Left ventricle myocardium inferior (tissue), 1 donor: ENCODE results near the gene MCUB. TPM values are rescaled to one million over a fixed set of nuclear protein-coding genes. Genes with fewer than 3 reads are reported as not detected.

Source experiments
- DNase-seq: peaks from one replicate; pipeline ENCODE4 v3.0.0-alpha.2; 2020
- H3K27ac ChIP-seq: fragments of 200-600 bp; replicated peaks from 2 replicates; pipeline ENCODE4 v1.8.0; 2021
- H3K27me3 ChIP-seq: fragments of 200-600 bp; 2 replicates; pipeline ENCODE4 v1.8.0; 2021; ENCODE audit warnings: low read depth
- H3K36me3 ChIP-seq: fragments of 200-600 bp; 2 replicates; pipeline ENCODE4 v1.8.0; 2021
- H3K4me1 ChIP-seq: fragments of 200-600 bp; 2 replicates; pipeline ENCODE4 v1.8.0; 2021
- H3K4me3 ChIP-seq: fragments of 200-600 bp; 2 replicates; pipeline ENCODE4 v1.8.0; 2021; ENCODE audit warnings: mild to moderate bottlenecking, moderate library complexity
- H3K9me3 ChIP-seq: fragments of 200-600 bp; replicated peaks from 2 replicates; pipeline ENCODE4 v1.8.0; 2021
- intact Hi-C: fragments of 100-400 bp; cut with micrococcal nuclease; formaldehyde crosslinking; loops from one replicate; pipeline ENCODE4 v1.11.0; 2022
- total RNA-seq: library from RNA; stranded (reverse); fragmentation: NEBNext Ultra II Directional; extraction: Animal tissue kit (Norgen Biotek cat#: 25700); gene quantifications from one replicate; pipeline ENCODE4 v1.2.1, GENCODE V29; 2021
- TF ChIP-seq, protein P1 (sequence below): fragments of 200-600 bp; IDR thresholded peaks from 2 replicates; pipeline ENCODE4 v1.8.0; 2021; ENCODE audit warnings: antibody characterized with exemption, mild to moderate bottlenecking, borderline replicate concordance
- donor health status: DM: no; HTN: yes; CAD: no; lungs with severe emphysema.

The MCUB gene
- total RNA-seq, 1 donor from 2014 or later, result 3.3 TPM

- TF ChIP-seq, protein P1, sequence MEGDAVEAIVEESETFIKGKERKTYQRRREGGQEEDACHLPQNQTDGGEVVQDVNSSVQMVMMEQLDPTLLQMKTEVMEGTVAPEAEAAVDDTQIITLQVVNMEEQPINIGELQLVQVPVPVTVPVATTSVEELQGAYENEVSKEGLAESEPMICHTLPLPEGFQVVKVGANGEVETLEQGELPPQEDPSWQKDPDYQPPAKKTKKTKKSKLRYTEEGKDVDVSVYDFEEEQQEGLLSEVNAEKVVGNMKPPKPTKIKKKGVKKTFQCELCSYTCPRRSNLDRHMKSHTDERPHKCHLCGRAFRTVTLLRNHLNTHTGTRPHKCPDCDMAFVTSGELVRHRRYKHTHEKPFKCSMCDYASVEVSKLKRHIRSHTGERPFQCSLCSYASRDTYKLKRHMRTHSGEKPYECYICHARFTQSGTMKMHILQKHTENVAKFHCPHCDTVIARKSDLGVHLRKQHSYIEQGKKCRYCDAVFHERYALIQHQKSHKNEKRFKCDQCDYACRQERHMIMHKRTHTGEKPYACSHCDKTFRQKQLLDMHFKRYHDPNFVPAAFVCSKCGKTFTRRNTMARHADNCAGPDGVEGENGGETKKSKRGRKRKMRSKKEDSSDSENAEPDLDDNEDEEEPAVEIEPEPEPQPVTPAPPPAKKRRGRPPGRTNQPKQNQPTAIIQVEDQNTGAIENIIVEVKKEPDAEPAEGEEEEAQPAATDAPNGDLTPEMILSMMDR, result no peak
- DNase-seq, result no peak
- Histone ChIP-seq H3K27me3 (no peaks in the 10 kb centered on the region), H3K36me3 (peaks cover 9% of the 10 kb centered on the region), H3K9me3 (peaks cover 41% of the 10 kb centered on the region), H3K27ac (no peak overlapping the region), H3K4me1 (no peaks in the 10 kb centered on the region), H3K4me3 (no peak overlapping the region)
- intact Hi-C loops, result no loop called here
Observed at GRCh38 chr4:109609431-109609830, 49.4 kb downstream of the MCUB start.

DNA sequence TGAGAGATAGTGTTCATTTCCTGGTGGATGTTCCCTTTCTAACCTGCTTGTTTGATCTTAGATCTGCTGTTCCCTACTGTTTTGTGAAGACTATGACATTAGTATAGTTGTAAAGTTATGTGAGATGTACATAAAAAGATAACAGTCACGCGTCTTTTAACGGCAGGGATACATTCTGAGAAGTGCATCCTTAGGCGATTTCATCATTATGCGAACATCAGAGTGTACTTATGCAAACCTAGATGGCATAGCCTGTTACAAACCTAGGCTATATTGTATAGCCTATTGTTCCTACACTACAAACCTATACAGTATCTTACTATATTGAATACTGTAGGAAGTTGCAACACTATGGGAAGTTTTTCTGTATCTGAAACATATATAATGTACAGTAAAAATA, 50.4 kb downstream of the MCUB start:
- H3K36me3 ChIP-seq, result peaks cover 9% of the 10 kb centered on the region
- H3K4me3 ChIP-seq, result no peak overlapping the region
- peaks cover 41% of the 10 kb centered on the region for H3K9me3 ChIP-seq
- DNase-seq, result no peak
- H3K27me3 ChIP-seq, result no peaks in the 10 kb centered on the region
- intact Hi-C loops, result no loop called here
- TF ChIP-seq, protein P1, result no peak
- no peaks in the 10 kb centered on the region for H3K4me1 ChIP-seq
- no peak overlapping the region for H3K27ac ChIP-seq

DNA sequence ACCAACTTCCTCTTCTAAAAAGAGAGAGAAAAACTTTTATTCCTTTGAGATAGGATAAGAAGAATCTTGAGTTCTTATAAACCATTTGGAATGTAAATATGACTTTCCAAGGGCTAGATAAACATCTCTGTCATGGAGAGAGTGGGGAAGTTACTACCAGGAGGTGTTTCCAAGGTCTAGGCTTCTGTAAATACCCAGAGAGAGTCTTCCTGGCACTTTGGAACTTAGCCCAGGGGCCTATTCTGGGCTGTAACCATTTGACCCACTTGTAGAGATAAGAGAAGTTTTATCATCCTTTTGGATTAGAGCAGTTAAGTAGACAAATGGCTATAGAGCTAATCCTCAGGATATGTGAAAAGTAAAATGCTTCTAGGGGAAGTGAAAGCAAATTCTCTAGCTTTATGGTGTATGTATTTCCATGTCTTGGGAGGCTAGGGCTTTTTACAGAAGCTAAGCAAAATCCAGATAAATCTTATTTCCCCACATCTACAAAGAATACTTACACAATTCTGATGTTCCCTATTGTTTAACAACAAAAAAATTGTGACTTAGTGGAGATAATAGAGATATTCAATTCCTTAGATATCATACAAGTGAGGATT, 51.1 kb downstream of the MCUB start:
- TF ChIP-seq, protein P1, result no peak
- Histone ChIP-seq H3K4me3 (no peak overlapping the region), H3K4me1 (no peaks in the 10 kb centered on the region), H3K9me3 (peaks cover 39% of the 10 kb centered on the region), H3K27ac (no peak overlapping the region), H3K36me3 (peaks cover 9% of the 10 kb centered on the region), H3K27me3 (no peaks in the 10 kb centered on the region)
- intact Hi-C loops, result no loop called here
- no peak for DNase-seq

DNA sequence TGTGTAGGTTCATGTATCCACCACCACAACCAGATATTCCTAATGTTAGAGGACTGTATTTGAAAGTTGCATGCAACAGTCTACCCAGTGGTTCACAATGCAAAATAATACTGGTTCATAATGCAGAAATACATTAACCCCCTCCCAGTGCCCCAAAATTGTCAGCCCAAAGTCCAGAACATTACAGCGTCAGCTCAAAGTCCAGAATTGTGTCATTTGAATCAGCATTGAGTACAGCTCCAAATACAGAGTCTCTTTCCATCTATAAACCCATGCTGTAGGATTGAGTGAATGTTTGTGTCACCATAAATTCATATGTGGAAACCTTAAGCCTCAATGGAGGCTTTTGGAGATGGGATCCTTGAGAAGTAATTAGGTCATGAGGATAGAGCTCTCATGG, 54.0 kb downstream of the MCUB start:
- TF ChIP-seq, protein P1, result no peak
- DNase-seq, result no peak
- H3K27me3 ChIP-seq, result no peaks in the 10 kb centered on the region
- no peaks in the 10 kb centered on the region for H3K4me1 ChIP-seq
- intact Hi-C loops, result no loop called here
- H3K4me3 ChIP-seq, result no peak overlapping the region
- H3K9me3 ChIP-seq, result peaks cover 10% of the 10 kb centered on the region
- no peak overlapping the region for H3K27ac ChIP-seq
- H3K36me3 ChIP-seq, result no peaks in the 10 kb centered on the region

GRCh38 chr4:109614466-109614865, 54.4 kb downstream of the MCUB start:
- H3K9me3 ChIP-seq, result peaks cover 10% of the 10 kb centered on the region
- no peaks in the 10 kb centered on the region for H3K4me1 ChIP-seq
- intact Hi-C loops, result no loop called here
- no peak for DNase-seq
- TF ChIP-seq, protein P1, result no peak
- no peaks in the 10 kb centered on the region for H3K27me3 ChIP-seq
- H3K4me3 ChIP-seq, result no peak overlapping the region
- H3K36me3 ChIP-seq, result no peaks in the 10 kb centered on the region
- H3K27ac ChIP-seq, result no peak overlapping the region
